ENCODE data around the gene SULT6B1.

SULT6B1 gene

GRCh38 chr2:37149626-37150322 lies 38.7 kb downstream of the SULT6B1 start:
- no peak for DNase-seq (ENCODE audit: low read depth)

DNA sequence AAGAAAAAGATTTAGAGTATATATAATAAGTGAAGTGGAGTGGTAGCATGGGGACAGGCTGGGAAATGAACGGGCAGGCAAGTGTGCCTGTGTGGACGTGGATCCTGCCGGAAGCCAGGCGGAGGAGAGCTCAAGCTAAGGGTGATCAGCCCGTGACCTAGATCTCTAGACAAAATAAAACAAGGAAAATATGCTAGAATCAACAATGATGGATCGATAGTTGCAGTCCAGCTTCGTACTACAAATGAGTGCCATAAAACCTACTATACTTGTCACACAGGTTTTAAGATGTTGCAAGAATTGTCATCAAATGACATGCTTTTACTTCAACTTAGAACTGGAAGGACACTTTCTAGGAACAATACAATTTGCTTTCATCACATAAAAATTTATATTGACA lies 40.1 kb downstream of the SULT6B1 start:
- no peak for DNase-seq (ENCODE audit: low read depth)

- no peak for DNase-seq (ENCODE audit: low read depth)
Observed at GRCh38 chr2:37146062-37146461, 42.4 kb downstream of the SULT6B1 start.

DNA sequence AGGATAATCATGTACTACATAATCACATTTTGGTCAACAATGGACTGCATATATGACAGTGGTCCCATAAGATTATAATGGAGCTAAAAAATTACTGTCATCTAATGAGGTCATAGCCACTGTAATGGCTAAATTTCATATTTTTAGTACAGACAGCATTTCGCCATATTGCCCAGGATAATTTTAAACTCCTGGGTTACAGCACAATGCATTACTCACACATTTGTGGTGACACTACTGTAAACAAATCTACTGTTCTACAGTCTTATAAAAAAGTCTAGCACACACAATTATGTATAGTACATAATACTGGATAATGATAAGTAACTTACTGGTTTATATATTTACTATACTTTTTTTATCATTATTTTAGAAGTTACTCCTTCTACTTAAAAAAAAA lies 44.5 kb downstream of the SULT6B1 start:
- peak; percentile 72 for DNase-seq (ENCODE audit: low read depth)

- DNase-seq (ENCODE audit: low read depth), result no peak
Observed at GRCh38 chr2:37142546-37142945, 45.9 kb downstream of the SULT6B1 start.

DNA sequence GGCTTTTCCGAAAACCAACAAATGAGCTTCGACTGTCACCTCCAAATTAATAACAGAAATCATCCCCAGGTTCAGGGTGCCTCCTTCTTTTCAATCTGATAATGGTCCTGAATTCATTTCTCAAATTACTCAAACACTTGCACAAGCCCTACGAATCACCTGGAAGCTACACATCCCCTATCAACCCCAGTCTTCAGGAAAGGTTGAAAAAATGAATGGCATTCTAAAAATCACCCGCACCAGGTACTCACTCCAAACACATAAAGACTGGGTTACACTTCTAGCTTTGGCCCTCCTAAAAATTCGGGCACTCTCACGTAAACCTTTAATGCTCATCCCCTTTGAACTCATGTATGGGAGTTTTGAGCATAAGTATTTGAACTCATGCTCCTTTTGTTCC lies 55.6 kb downstream of the SULT6B1 start:
- DNase-seq (ENCODE audit: low read depth), result no peak

- no peak for DNase-seq (ENCODE audit: low read depth)
Observed at GRCh38 chr2:37125416-37125815, 63.1 kb downstream of the SULT6B1 start.

DNA sequence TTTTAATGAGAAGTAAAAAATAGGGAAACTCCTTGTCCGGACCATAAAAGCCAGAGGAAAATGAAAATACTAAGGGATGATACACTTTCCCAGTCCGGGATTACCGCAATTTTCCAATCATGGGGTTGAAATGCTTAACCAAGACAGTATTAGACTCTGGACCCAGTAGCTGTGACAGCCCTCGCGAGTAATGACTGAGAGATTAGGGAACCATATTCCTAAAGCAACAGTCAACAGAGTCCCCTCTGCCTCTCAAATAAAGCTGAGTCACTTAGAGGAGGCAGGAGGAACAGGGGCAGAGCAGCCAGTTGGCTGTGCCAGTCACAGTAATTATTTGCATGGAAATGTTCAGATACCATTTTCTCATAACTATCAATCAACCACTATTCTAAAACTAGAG lies 69.3 kb downstream of the SULT6B1 start:
- no peak for DNase-seq (ENCODE audit: low read depth)

All from ELR (cell line).